Osteoblast (primary cell): ENCODE data around the gene PPARG. TPM values are rescaled to one million over a fixed set of nuclear protein-coding genes. Genes with fewer than 3 reads are reported as not detected.

ENCODE experiments used
- DNase-seq: peaks from one replicate; pipeline ENCODE4 v3.0.0; 2011; ENCODE audit warnings: low spot score, mixed read lengths; ENCODE audit not compliant: insufficient read length; ENCODE audit errors: missing footprints
- H2AFZ ChIP-seq: 2 replicates; pipeline ENCODE4 v1.6.0; 2011; ENCODE audit warnings: mild to moderate bottlenecking, low read length
- H3K27ac ChIP-seq: 2 replicates; pipeline ENCODE4 v1.5.1; 2011; ENCODE audit warnings: mild to moderate bottlenecking, low read depth, low read length, moderate library complexity
- H3K27me3 ChIP-seq: 2 replicates; pipeline ENCODE4 v1.6.0; 2012; ENCODE audit warnings: mild to moderate bottlenecking, control low read depth, inconsistent platforms, low read length, moderate library complexity; ENCODE audit not compliant: insufficient read depth
- H3K36me3 ChIP-seq: 2 replicates; pipeline ENCODE4 v1.5.1; 2011; ENCODE audit warnings: mild to moderate bottlenecking, low read length, control low read depth, moderate library complexity; ENCODE audit not compliant: insufficient read depth
- H3K4me1 ChIP-seq: 2 replicates; pipeline ENCODE4 v1.5.1; 2011; ENCODE audit warnings: mild to moderate bottlenecking, low read length, control low read depth, moderate library complexity; ENCODE audit not compliant: insufficient read depth
- H3K4me2 ChIP-seq: 2 replicates; pipeline ENCODE4 v1.6.0; 2011; ENCODE audit warnings: mild to moderate bottlenecking, low read length; ENCODE audit not compliant: insufficient read depth
- H3K4me3 ChIP-seq: fragments of 200-600 bp; sonication (generic); 3 replicates; pipeline ENCODE4 v1.5.1; 2012; ENCODE audit warnings: mild to moderate bottlenecking, low read length, inconsistent platforms; ENCODE audit not compliant: insufficient read depth
- H3K79me2 ChIP-seq: 2 replicates; pipeline ENCODE4 v1.6.0; 2012; ENCODE audit warnings: mild to moderate bottlenecking, low read length, control low read depth, inconsistent platforms; ENCODE audit not compliant: insufficient read depth
- H3K9me3 ChIP-seq: 2 replicates; pipeline ENCODE4 v1.5.1; 2011; ENCODE audit warnings: low read depth, low read length, control low read depth
- H4K20me1 ChIP-seq: 2 replicates; pipeline ENCODE4 v1.6.0; 2012; ENCODE audit warnings: mild to moderate bottlenecking, low read length, control low read depth; ENCODE audit not compliant: insufficient read depth
- CTCF ChIP-seq: IDR thresholded peaks from 2 replicates; pipeline ENCODE4 v1.5.1; 2011; ENCODE audit warnings: mild to moderate bottlenecking, low read depth, low read length, moderate library complexity; ENCODE audit errors: extremely low read depth
- total RNA-seq: library from RNA; depleted of rRNA; stranded (reverse); fragments of >200 nt; gene quantifications from 2 replicates; pipeline ENCODE4 v1.2.3, GENCODE V29; 2012

PPARG gene
- total RNA-seq, 1 donor = 7.2 TPM

- H3K4me3 ChIP-seq = no peak overlapping the region
- peaks cover 4% of the 10 kb centered on the region for H3K4me1 ChIP-seq
- H3K9me3 ChIP-seq = no peaks in the 10 kb centered on the region
- no peak for DNase-seq
- H3K27me3 ChIP-seq = no peaks in the 10 kb centered on the region
- H2AFZ ChIP-seq = no peak overlapping the region
- H4K20me1 ChIP-seq = no peaks in the 10 kb centered on the region
- TF ChIP-seq CTCF = no peak
- H3K36me3 ChIP-seq = no peaks in the 10 kb centered on the region
- H3K79me2 ChIP-seq = no peaks in the 10 kb centered on the region
- no peak overlapping the region for H3K4me2 ChIP-seq
- no peak overlapping the region for H3K27ac ChIP-seq
These were observed 54.2 kb downstream of the PPARG start for GRCh38 chr3:12343047-12343501.

DNA sequence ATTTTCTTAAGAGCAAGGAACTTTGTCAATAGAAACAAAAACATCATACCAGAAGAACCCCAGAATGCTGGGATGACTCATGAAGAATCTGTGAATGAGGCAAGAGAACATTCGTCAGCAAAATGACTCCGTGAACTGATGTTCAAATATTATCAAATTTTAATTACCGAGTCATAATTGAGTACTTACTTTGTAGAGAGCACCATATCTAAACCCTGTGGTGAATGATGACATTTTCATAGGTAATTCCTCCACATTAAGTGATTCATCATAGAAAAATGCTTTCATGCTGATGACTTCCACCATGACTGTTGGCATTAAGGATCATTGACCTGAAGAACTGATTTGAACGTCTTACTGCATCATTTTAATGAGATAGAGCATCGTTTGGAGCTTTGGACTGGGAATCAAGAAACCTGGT is 56.3 kb downstream of the PPARG start:
- peak; percentile 73 for DNase-seq
- no peaks in the 10 kb centered on the region for H3K27me3 ChIP-seq
- no peak overlapping the region for H3K27ac ChIP-seq
- H3K4me1 ChIP-seq = peaks cover 5% of the 10 kb centered on the region
- H4K20me1 ChIP-seq = no peaks in the 10 kb centered on the region
- no peak overlapping the region for H3K4me2 ChIP-seq
- H3K4me3 ChIP-seq = no peak overlapping the region
- H3K9me3 ChIP-seq = no peaks in the 10 kb centered on the region
- TF ChIP-seq CTCF = no peak
- no peaks in the 10 kb centered on the region for H3K36me3 ChIP-seq
- H2AFZ ChIP-seq = no peak overlapping the region
- H3K79me2 ChIP-seq = no peaks in the 10 kb centered on the region

- Histone ChIP-seq H3K79me2 (no peaks in the 10 kb centered on the region), H3K4me1 (peaks cover 12% of the 10 kb centered on the region), H3K4me3 (no peak overlapping the region), H2AFZ (no peak overlapping the region), H3K4me2 (no peak overlapping the region), H3K27ac (no peak overlapping the region), H3K36me3 (no peaks in the 10 kb centered on the region), H3K9me3 (no peaks in the 10 kb centered on the region), H4K20me1 (no peaks in the 10 kb centered on the region), H3K27me3 (no peaks in the 10 kb centered on the region)
- no peak for DNase-seq
- no peak for TF ChIP-seq CTCF
These were observed 57.0 kb downstream of the PPARG start for GRCh38 chr3:12345584-12346494.

DNA sequence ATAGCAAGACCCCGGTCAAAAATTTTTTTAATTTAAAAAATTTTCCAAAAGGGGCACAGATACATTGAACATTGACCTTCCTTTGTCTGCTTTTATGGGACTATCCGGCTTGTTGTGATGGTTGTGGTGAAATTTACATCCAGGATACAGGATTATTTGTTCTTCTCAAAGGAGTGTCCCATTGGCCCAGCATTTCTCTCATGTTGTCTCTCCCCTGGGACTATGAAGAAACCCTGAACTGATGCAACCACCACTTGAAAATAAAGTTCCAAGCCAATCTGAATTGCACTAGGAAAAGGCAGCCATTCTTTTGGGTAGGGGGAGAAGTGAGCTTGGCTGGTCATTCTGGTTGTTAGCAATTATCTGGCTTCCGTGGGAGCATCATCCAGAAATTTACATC is 58.4 kb downstream of the PPARG start:
- H3K4me1 ChIP-seq = peaks cover 15% of the 10 kb centered on the region
- no peaks in the 10 kb centered on the region for H3K9me3 ChIP-seq
- no peak overlapping the region for H3K4me3 ChIP-seq
- no peaks in the 10 kb centered on the region for H4K20me1 ChIP-seq
- TF ChIP-seq CTCF = no peak
- no peaks in the 10 kb centered on the region for H3K27me3 ChIP-seq
- DNase-seq = no peak
- no peak overlapping the region for H2AFZ ChIP-seq
- H3K79me2 ChIP-seq = no peaks in the 10 kb centered on the region
- no peak overlapping the region for H3K4me2 ChIP-seq
- H3K36me3 ChIP-seq = no peaks in the 10 kb centered on the region
- no peak overlapping the region for H3K27ac ChIP-seq
